NCI-H146 treated with DMSO at 0.1 percent for 48 hours (cell line): ENCODE results near the gene ZCCHC18.
"Not testable (repeated sequence)": the region's sequence is repeated elsewhere in the genome, so short reads cannot be mapped to it uniquely, and the experiment has no call there.

Experiments used
- DNase-seq: peaks from one replicate; lab custom pipeline; 2025; ENCODE audit not compliant: unreplicated experiment; lab: John Stamatoyannopoulos, UW

ZCCHC18 gene

GRCh38 chrX:104112326-104112951 lies at the start of gene ZCCHC18:
ZCCHC18 (plus strand) TSS chrX:104112523; CDS start chrX:104114112, 1,589 bp downstream.
- peak; percentile 48 for DNase-seq

- not testable (repeated sequence) for DNase-seq
Measured at GRCh38 chrX:104062636-104063035, 49.7 kb upstream of the ZCCHC18 start.

GRCh38 chrX:104075778-104076445 lies 36.4 kb upstream of the ZCCHC18 start, which contains the start of gene TMSB15C:
TMSB15C (minus strand) TSS chrX:104076236.
- DNase-seq = not testable (repeated sequence)

GRCh38 chrX:104077854-104078253 lies 34.5 kb upstream of the ZCCHC18 start:
- not testable (repeated sequence) for DNase-seq

GRCh38 chrX:104084063-104084462 lies 28.3 kb upstream of the ZCCHC18 start:
- DNase-seq = no peak

- DNase-seq = no peak
Measured at GRCh38 chrX:104084534-104085277, 27.6 kb upstream of the ZCCHC18 start.

- DNase-seq = no peak
Measured at GRCh38 chrX:104085477-104085876, 26.8 kb upstream of the ZCCHC18 start.

- no peak for DNase-seq
Measured at GRCh38 chrX:104085919-104086318, 26.4 kb upstream of the ZCCHC18 start.

GRCh38 chrX:104098151-104098808 lies 14.0 kb upstream of the ZCCHC18 start:
- DNase-seq = peak; percentile 46

GRCh38 chrX:104098919-104099318 lies 13.4 kb upstream of the ZCCHC18 start:
- no peak for DNase-seq

GRCh38 chrX:104104676-104105075 lies 7.6 kb upstream of the ZCCHC18 start:
- DNase-seq = no peak

- no peak for DNase-seq
Measured at GRCh38 chrX:104105330-104106262, 6.7 kb upstream of the ZCCHC18 start.

- DNase-seq = no peak
Measured at GRCh38 chrX:104108955-104109354, 3.4 kb upstream of the ZCCHC18 start.

- not testable (repeated sequence) for DNase-seq
Measured at GRCh38 chrX:104110491-104111240, 1.7 kb upstream of the ZCCHC18 start.

GRCh38 chrX:104113222-104113965 lies 1.1 kb downstream of the ZCCHC18 start:
- peak; percentile 27 for DNase-seq

GRCh38 chrX:104117759-104118158 lies 5.4 kb downstream of the ZCCHC18 start:
- DNase-seq = no peak

GRCh38 chrX:104118765-104119164 lies 6.4 kb downstream of the ZCCHC18 start:
- DNase-seq = peak; percentile 64

- DNase-seq = no peak
Measured at GRCh38 chrX:104122829-104123228, 10.5 kb downstream of the ZCCHC18 start.

- DNase-seq = no peak
Measured at GRCh38 chrX:104126856-104127255, 14.5 kb downstream of the ZCCHC18 start.
